Retinal pigment epithelial cell (primary cell): ENCODE data around the gene RNF183.

Experiments used
- DNase-seq: peaks from one replicate; pipeline ENCODE4 v3.0.0-alpha.2; 2010; ENCODE audit warnings: low read depth
- H3K4me3 ChIP-seq: 2 replicates; pipeline ENCODE4 v1.5.1; 2011; ENCODE audit warnings: mild to moderate bottlenecking, low read length, control low read depth, moderate library complexity
- CTCF ChIP-seq: conservative IDR thresholded peaks from 2 replicates; pipeline ENCODE4 v1.5.1; 2011; ENCODE audit warnings: low read depth, low read length, control low read depth, inconsistent platforms

The RNF183 gene

GRCh38 chr9:113317777-113318176 lies 14.6 kb upstream of the RNF183 start:
- no peak for DNase-seq
- H3K4me3 ChIP-seq = no peak overlapping the region
- peak; percentile 20 for TF ChIP-seq CTCF

GRCh38 chr9:113316030-113316429 lies 12.9 kb upstream of the RNF183 start:
- DNase-seq = no peak
- no peak for TF ChIP-seq CTCF
- no peak overlapping the region for H3K4me3 ChIP-seq

- no peak for DNase-seq
- H3K4me3 ChIP-seq = no peak overlapping the region
- TF ChIP-seq CTCF = no peak
Measured at GRCh38 chr9:113315231-113315630, 12.1 kb upstream of the RNF183 start.

- DNase-seq = no peak
- no peak for TF ChIP-seq CTCF
- H3K4me3 ChIP-seq = no peak overlapping the region
Measured at GRCh38 chr9:113313261-113313660, 10.1 kb upstream of the RNF183 start.

- DNase-seq = no peak
- H3K4me3 ChIP-seq = no peak overlapping the region
- no peak for TF ChIP-seq CTCF
Measured at GRCh38 chr9:113311961-113312360, 8.8 kb upstream of the RNF183 start.

GRCh38 chr9:113310538-113310937 lies 7.4 kb upstream of the RNF183 start:
- TF ChIP-seq CTCF = no peak
- no peak overlapping the region for H3K4me3 ChIP-seq
- no peak for DNase-seq

- peak; percentile 85 for TF ChIP-seq CTCF
- H3K4me3 ChIP-seq = no peak overlapping the region
- DNase-seq = peak; percentile 14
Measured at GRCh38 chr9:113309204-113309813, 6.1 kb upstream of the RNF183 start.
